Loucy (cell line): ENCODE data around the gene CCDC144A.

Source experiments
- EZH2phosphoT487 ChIP-seq: fragments of 200-600 bp; IDR thresholded peaks from 2 replicates; pipeline ENCODE4 v1.6.1; 2018; ENCODE audit warnings: antibody characterized with exemption, mild to moderate bottlenecking, moderate library complexity, borderline replicate concordance
- TF ChIP-seq, protein P1 (sequence below): fragments of 200-600 bp; sonication (generic); conservative IDR thresholded peaks from 2 replicates; pipeline ENCODE4 v1.5.1; 2014; ENCODE audit warnings: mild to moderate bottlenecking, antibody characterized with exemption, low read length

DNA sequence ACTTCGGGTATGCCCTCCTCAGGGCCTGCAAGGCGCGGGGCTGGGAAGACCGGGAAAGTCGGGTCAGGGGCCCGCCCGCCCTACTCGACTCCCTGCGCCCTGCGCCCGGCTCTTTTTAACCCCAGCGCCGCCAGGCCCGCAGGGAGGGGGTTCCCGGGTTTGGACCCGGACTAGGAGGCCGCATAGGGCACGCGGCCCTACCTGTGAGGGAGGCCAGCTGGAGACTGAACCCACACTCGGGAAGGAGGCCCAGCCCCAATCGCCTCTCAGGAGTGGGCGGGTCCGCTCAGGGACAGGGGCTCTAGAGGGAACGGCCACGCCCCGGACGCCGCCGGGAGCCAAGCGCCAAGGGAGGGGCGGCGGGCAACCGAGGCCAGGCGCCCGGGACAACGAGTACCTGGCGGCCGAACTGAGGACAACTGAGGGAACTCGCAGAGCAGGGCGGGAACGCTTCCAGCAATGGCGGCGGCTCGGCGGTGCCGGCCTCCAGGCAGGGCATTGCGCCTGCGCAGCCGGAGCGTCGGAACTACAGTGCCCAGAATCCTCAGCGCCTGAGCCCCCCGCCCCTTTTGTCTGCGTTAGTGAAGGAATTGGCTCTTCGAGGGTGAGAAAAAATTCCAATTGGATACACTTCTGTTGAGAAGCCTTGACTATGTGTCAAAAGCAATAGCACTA is 36.5 kb upstream of the CCDC144A start, which contains the start of gene ZNF624:
- TF ChIP-seq, protein P1, sequence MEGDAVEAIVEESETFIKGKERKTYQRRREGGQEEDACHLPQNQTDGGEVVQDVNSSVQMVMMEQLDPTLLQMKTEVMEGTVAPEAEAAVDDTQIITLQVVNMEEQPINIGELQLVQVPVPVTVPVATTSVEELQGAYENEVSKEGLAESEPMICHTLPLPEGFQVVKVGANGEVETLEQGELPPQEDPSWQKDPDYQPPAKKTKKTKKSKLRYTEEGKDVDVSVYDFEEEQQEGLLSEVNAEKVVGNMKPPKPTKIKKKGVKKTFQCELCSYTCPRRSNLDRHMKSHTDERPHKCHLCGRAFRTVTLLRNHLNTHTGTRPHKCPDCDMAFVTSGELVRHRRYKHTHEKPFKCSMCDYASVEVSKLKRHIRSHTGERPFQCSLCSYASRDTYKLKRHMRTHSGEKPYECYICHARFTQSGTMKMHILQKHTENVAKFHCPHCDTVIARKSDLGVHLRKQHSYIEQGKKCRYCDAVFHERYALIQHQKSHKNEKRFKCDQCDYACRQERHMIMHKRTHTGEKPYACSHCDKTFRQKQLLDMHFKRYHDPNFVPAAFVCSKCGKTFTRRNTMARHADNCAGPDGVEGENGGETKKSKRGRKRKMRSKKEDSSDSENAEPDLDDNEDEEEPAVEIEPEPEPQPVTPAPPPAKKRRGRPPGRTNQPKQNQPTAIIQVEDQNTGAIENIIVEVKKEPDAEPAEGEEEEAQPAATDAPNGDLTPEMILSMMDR: no peak
- no peak for TF ChIP-seq EZH2phosphoT487
